IMR-90 (cell line): ENCODE data around the gene KAZN. TPM values are rescaled to one million over a fixed set of nuclear protein-coding genes. Genes with fewer than 3 reads are reported as not detected.

ENCODE experiments used
- ATAC-seq: fragments of 200-7000 bp; cut with Tn5 transposase; 2 replicates; pipeline ENCODE4 v1.9.1; 2020; ENCODE audit warnings: low read depth, mild to moderate bottlenecking, moderate library complexity
- BruUV-seq: library from RNA; stranded (reverse); fragments of 400-500 nt; replicated peaks from 2 replicates; lab custom pipeline; 2021; lab: Mats Ljungman, UMichigan
- CTCF ChIA-PET: fragments of 300-600 bp; formaldehyde crosslinking; extraction: SDS; loops from one replicate; lab custom pipeline; 2021; ENCODE audit warnings: antibody characterized with exemption; lab: Yijun Ruan, JAX
- POLR2A ChIA-PET: fragments of 300-600 bp; sonication (Branson Sonifier 250); formaldehyde crosslinking; loops from one replicate; lab custom pipeline; 2022; ENCODE audit warnings: antibody characterized with exemption; ENCODE audit not compliant: unreplicated experiment; lab: Charles Lee
- DNase-seq: peaks from one replicate; pipeline ENCODE4 v3.0.0; 2013
- H2AFZ ChIP-seq: replicated peaks from 2 replicates; pipeline ENCODE3; 2013; ENCODE audit warnings: low read length, mild to moderate bottlenecking; ENCODE audit not compliant: poor library complexity
- H2AK5ac ChIP-seq: 2 replicates; pipeline ENCODE4 v1.6.1; 2013; ENCODE audit warnings: low read depth, low read length, inconsistent platforms
- H2AK9ac ChIP-seq: replicated peaks from 2 replicates; pipeline ENCODE3; 2013; ENCODE audit warnings: mild to moderate bottlenecking, low read depth, low read length, moderate library complexity; ENCODE audit not compliant: poor library complexity
- H2BK120ac ChIP-seq: 2 replicates; pipeline ENCODE4 v1.6.1; 2013; ENCODE audit warnings: low read depth, low read length, inconsistent platforms
- H2BK15ac ChIP-seq: 3 replicates; pipeline ENCODE4 v1.6.1; 2013; ENCODE audit warnings: low read depth, low read length, inconsistent platforms
- H2BK20ac ChIP-seq: 2 replicates; pipeline ENCODE4 v1.6.1; 2013; ENCODE audit warnings: low read depth, mild to moderate bottlenecking, inconsistent platforms, low read length, moderate library complexity
- H2BK5ac ChIP-seq: 2 replicates; pipeline ENCODE4 v1.6.1; 2013; ENCODE audit warnings: mild to moderate bottlenecking, low read depth, low read length, inconsistent platforms; ENCODE audit not compliant: poor library complexity, severe bottlenecking
- H3K14ac ChIP-seq: replicated peaks from 2 replicates; pipeline ENCODE4 v1.6.1; 2013; ENCODE audit warnings: low read depth, low read length, inconsistent platforms
- H3K18ac ChIP-seq: 2 replicates; pipeline ENCODE4 v1.6.1; 2013; ENCODE audit warnings: low read depth, low read length, control low read depth
- H3K23ac ChIP-seq: 2 replicates; pipeline ENCODE4 v1.6.1; 2013; ENCODE audit warnings: low read depth, low read length, inconsistent platforms
- H3K27ac ChIP-seq: 2 replicates; pipeline ENCODE4 v1.5.1; 2013; ENCODE audit warnings: mild to moderate bottlenecking, control low read depth, low read length; ENCODE audit not compliant: insufficient read depth
- H3K27me3 ChIP-seq: 2 replicates; pipeline ENCODE4 v1.6.1; 2013; ENCODE audit warnings: low read length; ENCODE audit not compliant: control insufficient read depth, insufficient read depth
- H3K36me3 ChIP-seq: 2 replicates; pipeline ENCODE4 v1.6.1; 2013; ENCODE audit warnings: low read length, mixed read lengths; ENCODE audit not compliant: control insufficient read depth, insufficient read depth
- H3K4ac ChIP-seq: 2 replicates; pipeline ENCODE4 v1.6.1; 2013; ENCODE audit warnings: low read depth, low read length, inconsistent platforms
- H3K4me1 ChIP-seq: 2 replicates; pipeline ENCODE4 v1.6.1; 2013; ENCODE audit warnings: low read length, mixed read lengths; ENCODE audit not compliant: control insufficient read depth, insufficient read depth
- H3K4me2 ChIP-seq: 2 replicates; pipeline ENCODE4 v1.6.1; 2013; ENCODE audit warnings: low read depth, mild to moderate bottlenecking, control low read depth, low read length, moderate library complexity
- H3K4me3 ChIP-seq: 2 replicates; pipeline ENCODE4 v1.5.1; 2013; ENCODE audit warnings: low read depth, mild to moderate bottlenecking, control low read depth, low read length, moderate library complexity; ENCODE audit not compliant: insufficient read depth
- H3K56ac ChIP-seq: 2 replicates; pipeline ENCODE4 v1.6.1; 2013; ENCODE audit warnings: low read length, inconsistent platforms; ENCODE audit not compliant: insufficient read depth; ENCODE audit errors: extremely low read depth
- H3K79me1 ChIP-seq, 2 experiments: 2 replicates each; pipeline ENCODE4 v1.6.1; 2013; ENCODE audit warnings: low read length in 2 of 2, inconsistent platforms in 1 of 2, low read depth in 1 of 2
- H3K9ac ChIP-seq: 2 replicates; pipeline ENCODE4 v1.6.1; 2013; ENCODE audit warnings: low read depth, low read length, control low read depth
- H3K9me1 ChIP-seq: 2 replicates; pipeline ENCODE4 v1.6.1; 2013; ENCODE audit warnings: low read length, inconsistent platforms; ENCODE audit not compliant: insufficient read depth
- H3K9me3 ChIP-seq: 2 replicates; pipeline ENCODE4 v1.6.1; 2013; ENCODE audit warnings: low read length; ENCODE audit not compliant: control insufficient read depth, insufficient read depth
- H4K20me1 ChIP-seq: 2 replicates; pipeline ENCODE4 v1.6.1; 2013; ENCODE audit warnings: low read length, inconsistent platforms; ENCODE audit not compliant: insufficient read depth
- H4K5ac ChIP-seq: 2 replicates; pipeline ENCODE4 v1.6.1; 2013; ENCODE audit warnings: mild to moderate bottlenecking, low read depth, low read length, control low read depth
- H4K8ac ChIP-seq, 2 experiments: 2 replicates each; pipeline ENCODE4 v1.6.1; 2013; ENCODE audit warnings: low read depth in 2 of 2, low read length in 2 of 2, control low read depth in 1 of 2, inconsistent platforms in 1 of 2
- H4K91ac ChIP-seq: 2 replicates; pipeline ENCODE4 v1.6.1; 2013; ENCODE audit warnings: low read depth, low read length, inconsistent platforms; ENCODE audit not compliant: insufficient read depth
- MAFK ChIP-seq: IDR thresholded peaks from 2 replicates; pipeline ENCODE4 v1.6.1; 2012; ENCODE audit warnings: low read depth, low read length, improper control_type of control experiment
- MAZ ChIP-seq: IDR thresholded peaks from 2 replicates; pipeline ENCODE4 v1.6.1; 2012; ENCODE audit warnings: low read depth, mild to moderate bottlenecking, low read length, improper control_type of control experiment, moderate library complexity, borderline replicate concordance
- MXI1 ChIP-seq: IDR thresholded peaks from 2 replicates; pipeline ENCODE4 v1.6.1; 2012; ENCODE audit warnings: low read depth, mild to moderate bottlenecking, low read length, moderate library complexity, borderline replicate concordance
- POLR2A ChIP-seq: IDR thresholded peaks from 2 replicates; pipeline ENCODE4 v1.6.1; 2012; ENCODE audit warnings: mild to moderate bottlenecking, low read depth, low read length
- RCOR1 ChIP-seq: IDR thresholded peaks from 2 replicates; pipeline ENCODE4 v1.6.1; 2012; ENCODE audit warnings: mild to moderate bottlenecking, low read length, improper control_type of control experiment; ENCODE audit not compliant: insufficient replicate concordance
- WGBS, 2 experiments: methylation state at CpG; one replicate each; pipeline versions ENCODE4 v1.1.5 to v1.1.7; 2013; ENCODE audit warnings: missing lambda C conversion rate in 2 of 2; ENCODE audit not compliant: insufficient read length in 1 of 2; ENCODE audit errors: extremely low coverage in 2 of 2; 5-methylcytosine and 5-hydroxymethylcytosine counted together
- dilution Hi-C: fragments of 300-500 bp; cut with HindIII; formaldehyde crosslinking; loops from one replicate; pipeline ENCODE4 v1.14.3; 2018; ENCODE audit warnings: low sequenced_read_pairs; ENCODE audit not compliant: unreplicated experiment
- in situ Hi-C: fragments of 300-500 bp; cut with MboI; formaldehyde crosslinking; loops from 3 replicates; pipeline ENCODE4 v1.14.3; 2019; ENCODE audit warnings: low sequenced_read_pairs, inconsistent platforms, mixed read lengths
- intact Hi-C: fragments of 100-400 bp; cut with micrococcal nuclease; formaldehyde crosslinking; loops from 2 replicates; pipeline ENCODE4 v1.10.0; 2022
- polyA plus RNA-seq, 3 experiments: library from polyadenylated mRNA; depleted of rRNA; stranded (reverse); fragments of >200 nt; gene quantifications; 2 replicates each; pipeline ENCODE4 v1.2.3, GENCODE V29; 2012; ENCODE audit warnings: low replicate concordance in 1 of 3
- total RNA-seq: library from RNA; depleted of rRNA; stranded (reverse); fragments of >200 nt; gene quantifications from 2 replicates; pipeline ENCODE4 v1.2.3, GENCODE V29; 2012

The KAZN gene
- total and polyA plus RNA-seq, 2 of the 4 experiments (the other 2 are of a cell fraction), result 5.2 to 10.5 TPM

GRCh38 chr1:14835725-14836124, 237.2 kb downstream of the KAZN start:
- no peak overlapping the region for H2AK9ac ChIP-seq
- H3K9me1 ChIP-seq, result no peaks in the 10 kb centered on the region
- H3K56ac ChIP-seq, result no peak overlapping the region
- H3K18ac ChIP-seq, result peak overlapping the region; percentile 13; the same call in 1 of the 2 replicates
- H4K91ac ChIP-seq, result no peak overlapping the region; the same call in 1 of the 2 replicates
- intact Hi-C loops, result no loop called here
- no peak overlapping the region for H3K14ac ChIP-seq
- H3K27ac ChIP-seq, result peak overlapping the region; percentile 39; the same call in 1 of the 2 replicates
- peak overlapping the region in 1 of 2 experiments; percentile 47; a peak in 1 of 4 replicates for H4K8ac ChIP-seq
- ChIA-PET CTCF (interaction anchor here (0.6 kb wide), 1 partner anchor 271 kb away, joined by 3 read pairs; no protein-coding TSS in a partner anchor), POLR2A (no interaction called here)
- H2BK20ac ChIP-seq, result peak overlapping the region; percentile 16; the same call in 1 of the 2 replicates
- H3K9ac ChIP-seq, result no peak overlapping the region
- H3K4me1 ChIP-seq, result peaks cover 5% of the 10 kb centered on the region; the same call in 1 of the 2 replicates
- no peaks in the 10 kb centered on the region; the same call in 1 of the 2 replicates for H3K27me3 ChIP-seq
- ATAC-seq, result peak; percentile 66
- no peaks in the 10 kb centered on the region for H3K36me3 ChIP-seq
- H3K79me1 ChIP-seq, result no peaks in the 10 kb centered on the region
- H4K5ac ChIP-seq, result peak overlapping the region; percentile 23; the same call in 1 of the 2 replicates
- no peak overlapping the region for H3K23ac ChIP-seq
- BruUV-seq, result no TSS peak
- H3K4me3 ChIP-seq, result no peak overlapping the region
- dilution Hi-C loops, result no loop called here
- no peaks in the 10 kb centered on the region for H4K20me1 ChIP-seq
- DNase-seq, result peak; percentile 52
- H2AFZ ChIP-seq, result no peak overlapping the region
- 37% methylated on average over 4 of the region's 5 CpGs; no CpG with 5 or more reads in 1 of the 2 experiments for WGBS, 2 experiments
- no peak overlapping the region for H2BK15ac ChIP-seq
- no peak overlapping the region for H2BK5ac ChIP-seq
- in situ Hi-C loops, result no loop called here
- no peak overlapping the region for H2AK5ac ChIP-seq
- peaks cover 2% of the 10 kb centered on the region; the same call in 1 of the 2 replicates for H3K9me3 ChIP-seq
- TF ChIP-seq MAFK (no peak), MXI1 (no peak), RCOR1 (no peak), POLR2A (no peak), MAZ (no peak)
- peak overlapping the region; percentile 51; the same call in 1 of the 2 replicates for H2BK120ac ChIP-seq
- H3K4ac ChIP-seq, result peak overlapping the region; percentile 19; the same call in 1 of the 2 replicates
- H3K4me2 ChIP-seq, result no peak overlapping the region
